ENCODE measurements around the gene KBTBD6. TPM values are rescaled to one million over a fixed set of nuclear protein-coding genes. Genes with fewer than 3 reads are reported as not detected.

KBTBD6 gene
- total and polyA plus RNA-seq, 2 of the 8 experiments (the other 6 are each of a cell fraction or from before 2014, with no cell fraction given), result 4.5 to 11.3 TPM

GRCh38 chr13:41144576-41144975 lies 12.0 kb upstream of the KBTBD6 start:
- Histone ChIP-seq H3K4ac (replicated peaks; ENCODE audit: insufficient read length, low read depth, low read length) (no peak overlapping the region), H3K4me3 (ENCODE audit: extremely low read depth in 1 of 4, insufficient read depth in 2 of 4, low read depth in 3 of 4, low read length in 4 of 4) (no peak overlapping the region), H3K4me1 (replicated peaks in 1 of 4; ENCODE audit: control insufficient read depth in 3 of 4, insufficient read depth in 4 of 4, low read length in 3 of 4) (no peaks in the 10 kb centered on the region), H2AK5ac (ENCODE audit: low read depth, low read length) (no peak overlapping the region), H3K18ac (ENCODE audit: extremely low read depth, low read length) (no peak overlapping the region), H3K9ac (replicated peaks in 1 of 4; ENCODE audit: extremely low read depth in 1 of 4, low read depth in 3 of 4, low read length in 3 of 4) (no peak overlapping the region), H3K14ac (ENCODE audit: insufficient read length) (no peak overlapping the region), H3K9me3 (ENCODE audit: insufficient read depth in 2 of 2, low read depth in 1 of 2, low read length in 1 of 2) (peaks cover 20 to 23% of the 10 kb centered on the region in 2 experiments), H2BK5ac (ENCODE audit: low read depth, low read length) (no peak overlapping the region), H3K79me1 (ENCODE audit: low read depth, low read length) (no peaks in the 10 kb centered on the region), H4K5ac (ENCODE audit: insufficient read length, low read depth, low read length) (no peak overlapping the region), H3K27ac (ENCODE audit: low read depth, low read length) (no peak overlapping the region), H2BK12ac (ENCODE audit: low read depth, low read length) (no peak overlapping the region), H2BK15ac (ENCODE audit: low read length) (no peak overlapping the region), H4K8ac (ENCODE audit: extremely low read depth, insufficient read depth, low read length) (no peak overlapping the region), H2BK20ac (ENCODE audit: low read length) (no peak overlapping the region), H4K91ac (replicated peaks; ENCODE audit: insufficient read length, low read length) (no peak overlapping the region), H3K23ac (ENCODE audit: insufficient read length) (no peak overlapping the region), H3K36me3 (ENCODE audit: control insufficient read depth in 2 of 4, insufficient read depth in 4 of 4, low read length in 3 of 4) (peaks cover 0 to 11% (median 4%) of the 10 kb centered on the region in 4 experiments; a peak in 3 of 8 replicates), H2AFZ (ENCODE audit: low read length) (no peak overlapping the region), H3K4me2 (ENCODE audit: insufficient read depth in 1 of 2, low read depth in 2 of 2, low read length in 2 of 2) (no peak overlapping the region), H3K27me3 (replicated peaks in 1 of 4; ENCODE audit: control insufficient read depth in 3 of 4, extremely low read depth in 1 of 4, insufficient read depth in 3 of 4, low read length in 3 of 4) (no peaks in the 10 kb centered on the region), H3K79me2 (ENCODE audit: control insufficient read depth in 1 of 2, insufficient read depth in 2 of 2, low read length in 2 of 2) (no peaks in the 10 kb centered on the region), H3K23me2 (ENCODE audit: low read depth, low read length) (no peaks in the 10 kb centered on the region), H3K56ac (replicated peaks; ENCODE audit: insufficient read length, low read depth, low read length) (no peak overlapping the region), H4K20me1 (replicated peaks in 1 of 2; ENCODE audit: control insufficient read depth in 1 of 2, insufficient read depth in 2 of 2, low read length in 2 of 2) (no peaks in the 10 kb centered on the region), H2BK120ac (replicated peaks; ENCODE audit: low read depth, low read length) (no peak overlapping the region)
- ChIA-PET CTCF (ENCODE audit: partially characterized antibody) (interaction anchor here (0.7 to 1.2 kb wide), 3 partner anchors 14 to 96 kb away, joined by 3 read pairs; no protein-coding TSS in a partner anchor), POLR2A (ENCODE audit: partially characterized antibody) (interaction anchor here (0.6 kb wide), 1 partner anchor 450 kb away, joined by 3 read pairs; no protein-coding TSS in a partner anchor)
- FAIRE-seq (no peak), DNase-seq (ENCODE audit: low read depth in 1 of 2, low spot score in 2 of 2) (no peak)
- 85% methylated on average over 2 of the region's 2 CpGs; no CpG with 5 or more reads in 1 of the 2 experiments for WGBS, 2 experiments (ENCODE audit: extremely low coverage in 1 of 2, insufficient coverage in 1 of 2, insufficient read length in 1 of 2, insufficient replicate concordance in 2 of 2, low coverage in 1 of 2, low lambda C conversion rate in 2 of 2, missing lambda C conversion rate in 1 of 2)
- no peak for TF ChIP-seq SAP30 (IDR thresholded peaks at IDR 0.05; ENCODE audit: insufficient read depth, insufficient replicate concordance, low read length)

All from H1 (cell line).